ENCODE results near the gene MAPKBP1.

Gene MAPKBP1

GRCh38 chr15:41788262-41788661, 14.0 kb downstream of the MAPKBP1 start:
- DNase-seq (ENCODE audit: low read depth) = no peak

GRCh38 chr15:41789236-41789635, 15.0 kb downstream of the MAPKBP1 start:
- DNase-seq (ENCODE audit: low read depth) = no peak

GRCh38 chr15:41789662-41790061, 15.4 kb downstream of the MAPKBP1 start:
- DNase-seq (ENCODE audit: low read depth) = no peak

- no peak for DNase-seq (ENCODE audit: low read depth)
These were observed 15.9 kb downstream of the MAPKBP1 start for GRCh38 chr15:41790169-41790568.

GRCh38 chr15:41790756-41791546, 16.7 kb downstream of the MAPKBP1 start:
- DNase-seq (ENCODE audit: low read depth) = no peak

GRCh38 chr15:41791547-41791937, 17.3 kb downstream of the MAPKBP1 start:
- DNase-seq (ENCODE audit: low read depth) = no peak

GRCh38 chr15:41792000-41792637, 17.8 kb downstream of the MAPKBP1 start:
- DNase-seq (ENCODE audit: low read depth) = no peak

- DNase-seq (ENCODE audit: low read depth) = no peak
These were observed 19.8 kb downstream of the MAPKBP1 start for GRCh38 chr15:41794081-41794480.

- no peak for DNase-seq (ENCODE audit: low read depth)
These were observed 21.9 kb downstream of the MAPKBP1 start for GRCh38 chr15:41795996-41796856.

GRCh38 chr15:41797201-41797944, 23.1 kb downstream of the MAPKBP1 start:
- DNase-seq (ENCODE audit: low read depth) = no peak

GRCh38 chr15:41798607-41799487, 24.6 kb downstream of the MAPKBP1 start:
- DNase-seq (ENCODE audit: low read depth) = no peak

- DNase-seq (ENCODE audit: low read depth) = no peak
These were observed 25.2 kb downstream of the MAPKBP1 start for GRCh38 chr15:41799488-41799805.

- DNase-seq (ENCODE audit: low read depth) = no peak
These were observed 26.9 kb downstream of the MAPKBP1 start for GRCh38 chr15:41801185-41801584.

- DNase-seq (ENCODE audit: low read depth) = no peak
These were observed 27.7 kb downstream of the MAPKBP1 start for GRCh38 chr15:41801850-41802455.

GRCh38 chr15:41804361-41804760, 30.1 kb downstream of the MAPKBP1 start:
- DNase-seq (ENCODE audit: low read depth) = no peak

GRCh38 chr15:41804916-41805666, 30.8 kb downstream of the MAPKBP1 start:
- no peak for DNase-seq (ENCODE audit: low read depth)

GRCh38 chr15:41805711-41806110, 31.4 kb downstream of the MAPKBP1 start:
- DNase-seq (ENCODE audit: low read depth) = no peak

GRCh38 chr15:41806291-41807181, 32.3 kb downstream of the MAPKBP1 start:
- DNase-seq (ENCODE audit: low read depth) = no peak

- no peak for DNase-seq (ENCODE audit: low read depth)
These were observed 34.8 kb downstream of the MAPKBP1 start for GRCh38 chr15:41809121-41809520.

Data from stimulated activated CD8-positive, alpha-beta memory T cell treated with anti-CD3 and anti-CD28 coated beads, Interleukin-4, amount 100 ng/mL, for 24 hours (primary cell).